ENCODE data around the gene GLRX3. TPM values are rescaled to one million over a fixed set of nuclear protein-coding genes. Genes with fewer than 3 reads are reported as not detected.

GLRX3 gene
- total RNA-seq, 1 experiment from 2014 or later: 142 TPM

DNA sequence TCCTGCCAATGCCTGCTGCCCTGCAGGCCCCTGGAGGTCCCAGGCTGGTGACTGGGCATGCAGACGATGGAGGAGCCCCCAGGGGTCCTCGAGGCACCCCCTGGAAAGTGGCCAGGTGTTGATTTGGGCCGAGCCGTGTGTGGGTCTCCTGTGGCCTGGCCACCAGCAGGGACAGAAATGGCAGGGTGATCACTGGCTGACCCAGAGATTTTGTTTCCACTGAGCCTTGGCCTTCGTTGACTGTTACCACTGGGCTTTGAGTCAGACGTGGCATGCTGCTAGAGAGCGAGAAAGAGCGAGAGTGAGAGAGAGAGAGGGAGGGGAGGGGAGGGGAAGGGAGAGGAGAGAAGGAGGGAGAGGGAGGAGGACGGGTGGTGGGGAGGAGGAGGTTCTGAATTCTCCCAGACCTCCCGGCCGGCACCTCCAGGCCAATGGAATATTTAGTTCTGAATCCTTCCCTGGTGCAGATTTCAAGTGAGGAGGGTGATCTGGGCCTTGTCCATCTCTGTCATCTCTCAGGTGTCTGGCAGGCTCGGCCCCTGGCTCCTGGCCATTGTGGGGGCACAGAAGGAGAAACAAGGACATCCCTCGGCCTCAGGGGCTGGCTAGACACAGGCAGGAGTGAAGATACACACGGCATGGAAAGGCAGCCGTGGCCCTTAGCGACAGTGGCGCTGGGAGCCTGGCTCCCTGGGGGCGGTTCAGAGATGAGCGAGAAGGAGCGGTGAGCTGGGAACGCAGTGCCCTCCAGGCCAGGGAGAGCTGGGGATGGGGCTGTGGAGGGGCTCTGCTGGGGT, 58.2 kb downstream of the GLRX3 start:
- ATAC-seq (no peak), DNase-seq (ENCODE audit: low spot score) (no peak)
- CTCF ChIA-PET: no interaction called here
- Mint-ChIP-seq H3K27ac (no peak overlapping the region), H3K36me3 (peaks cover 5% of the 10 kb centered on the region; the same call in 1 of the 2 replicates), H3K4me3 (no peak overlapping the region), H3K4me1 (no peaks in the 10 kb centered on the region), H3K9me3 (peaks cover 9% of the 10 kb centered on the region), H3K27me3 (ENCODE audit: low read depth) (peaks cover 14% of the 10 kb centered on the region)
- TF ChIP-seq CREB1 (CRISPR knock-in tag; IDR thresholded peaks at IDR 0.05): no peak
- no peak for TF ChIP-seq MXD4 (CRISPR knock-in tag; IDR thresholded peaks at IDR 0.05; ENCODE audit: borderline replicate concordance)
- no peak for TF ChIP-seq MYBL2 (CRISPR knock-in tag; IDR thresholded peaks at IDR 0.05)
- no peak for TF ChIP-seq TP53 (CRISPR knock-in tag; IDR thresholded peaks at IDR 0.05)
- no peak for TF ChIP-seq ZNF317 (CRISPR knock-in tag; IDR thresholded peaks at IDR 0.05; ENCODE audit: borderline replicate concordance, low read depth)
- TF ChIP-seq ESRRA (CRISPR knock-in tag; IDR thresholded peaks at IDR 0.05; ENCODE audit: borderline replicate concordance): no peak
- TF ChIP-seq, protein P1, sequence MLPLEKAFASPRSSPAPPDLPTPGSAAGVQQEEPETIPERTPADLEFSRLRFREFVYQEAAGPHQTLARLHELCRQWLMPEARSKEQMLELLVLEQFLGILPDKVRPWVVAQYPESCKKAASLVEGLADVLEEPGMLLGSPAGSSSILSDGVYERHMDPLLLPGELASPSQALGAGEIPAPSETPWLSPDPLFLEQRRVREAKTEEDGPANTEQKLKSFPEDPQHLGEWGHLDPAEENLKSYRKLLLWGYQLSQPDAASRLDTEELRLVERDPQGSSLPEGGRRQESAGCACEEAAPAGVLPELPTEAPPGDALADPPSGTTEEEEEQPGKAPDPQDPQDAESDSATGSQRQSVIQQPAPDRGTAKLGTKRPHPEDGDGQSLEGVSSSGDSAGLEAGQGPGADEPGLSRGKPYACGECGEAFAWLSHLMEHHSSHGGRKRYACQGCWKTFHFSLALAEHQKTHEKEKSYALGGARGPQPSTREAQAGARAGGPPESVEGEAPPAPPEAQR (CRISPR knock-in tag; IDR thresholded peaks at IDR 0.05): no peak
- POLR2A ChIA-PET: no interaction called here

DNA sequence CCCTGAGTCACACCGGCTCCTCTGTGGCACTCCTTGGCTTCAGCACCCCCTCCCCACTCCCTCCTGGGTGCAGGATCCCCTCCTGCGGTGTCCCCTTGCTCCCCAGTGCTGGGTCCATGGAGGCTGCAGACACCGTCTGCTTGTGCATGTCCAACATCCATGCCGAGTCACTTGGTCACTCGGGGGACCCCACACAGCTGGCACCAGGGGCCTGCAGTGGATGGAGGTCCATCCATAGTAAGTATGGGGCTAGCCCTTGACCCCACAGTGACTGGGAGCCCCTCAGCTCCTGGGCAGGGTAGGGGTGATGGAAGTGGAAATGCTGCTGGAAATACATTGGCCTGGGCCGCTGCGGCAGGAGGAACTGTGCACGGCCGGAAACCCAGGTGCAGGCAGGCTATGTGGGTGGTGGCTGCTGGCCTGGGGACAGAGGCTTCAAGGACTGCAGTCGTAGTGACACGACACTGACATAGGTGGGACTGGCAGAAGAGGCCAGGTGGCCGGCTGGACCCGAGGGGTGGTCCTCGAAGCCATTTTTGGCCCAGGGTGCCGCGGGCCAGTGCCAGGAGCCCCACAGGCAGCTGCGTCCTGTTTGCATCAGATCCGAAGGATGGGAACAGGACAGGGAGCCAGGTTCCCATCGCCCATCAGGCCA, 58.9 kb downstream of the GLRX3 start:
- DNase-seq (ENCODE audit: low spot score) (no peak), ATAC-seq (no peak)
- Mint-ChIP-seq H3K36me3 (peaks cover 5% of the 10 kb centered on the region; the same call in 1 of the 2 replicates), H3K27me3 (ENCODE audit: low read depth) (peaks cover 14% of the 10 kb centered on the region), H3K9me3 (peaks cover 12% of the 10 kb centered on the region), H3K4me1 (no peaks in the 10 kb centered on the region), H3K27ac (no peak overlapping the region), H3K4me3 (no peak overlapping the region)
- ChIA-PET CTCF (no interaction called here), POLR2A (no interaction called here)
- TF ChIP-seq, protein P2, sequence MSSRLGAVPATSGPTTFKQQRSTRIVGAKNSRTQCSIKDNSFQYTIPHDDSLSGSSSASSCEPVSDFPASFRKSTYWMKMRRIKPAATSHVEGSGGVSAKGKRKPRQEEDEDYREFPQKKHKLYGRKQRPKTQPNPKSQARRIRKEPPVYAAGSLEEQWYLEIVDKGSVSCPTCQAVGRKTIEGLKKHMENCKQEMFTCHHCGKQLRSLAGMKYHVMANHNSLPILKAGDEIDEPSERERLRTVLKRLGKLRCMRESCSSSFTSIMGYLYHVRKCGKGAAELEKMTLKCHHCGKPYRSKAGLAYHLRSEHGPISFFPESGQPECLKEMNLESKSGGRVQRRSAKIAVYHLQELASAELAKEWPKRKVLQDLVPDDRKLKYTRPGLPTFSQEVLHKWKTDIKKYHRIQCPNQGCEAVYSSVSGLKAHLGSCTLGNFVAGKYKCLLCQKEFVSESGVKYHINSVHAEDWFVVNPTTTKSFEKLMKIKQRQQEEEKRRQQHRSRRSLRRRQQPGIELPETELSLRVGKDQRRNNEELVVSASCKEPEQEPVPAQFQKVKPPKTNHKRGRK (CRISPR knock-in tag; IDR thresholded peaks at IDR 0.05; ENCODE audit: borderline replicate concordance): no peak
- no peak for TF ChIP-seq ZNF232 (CRISPR knock-in tag; IDR thresholded peaks at IDR 0.05)

DNA sequence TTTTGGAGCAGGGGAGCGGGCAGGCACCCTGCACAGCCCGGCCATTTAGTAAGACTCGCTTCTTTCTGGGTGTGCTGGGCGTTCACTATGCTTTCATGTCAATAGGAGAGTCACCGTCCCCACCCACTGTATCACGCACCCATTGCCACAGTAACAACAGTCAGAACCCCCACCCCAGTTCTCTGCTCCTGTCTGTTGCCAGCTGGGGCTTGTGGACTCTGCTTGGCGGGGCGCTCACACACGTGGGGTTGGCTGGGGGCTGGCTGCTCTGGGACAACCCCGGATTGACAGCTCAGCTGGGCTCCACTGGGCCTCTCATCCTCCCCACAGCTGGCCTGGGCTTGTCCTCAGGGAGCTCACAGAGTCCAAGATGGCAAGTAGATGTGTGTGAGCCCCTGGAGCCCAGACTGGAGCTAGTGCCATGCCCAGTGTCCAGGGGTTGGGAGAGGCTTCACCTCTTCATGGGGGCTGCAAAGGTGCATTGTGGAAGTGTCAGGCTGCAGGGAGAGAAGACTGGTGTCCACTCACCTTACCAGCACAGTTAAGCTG, 59.6 kb downstream of the GLRX3 start:
- H3K4me1 Mint-ChIP-seq: no peaks in the 10 kb centered on the region
- H3K36me3 Mint-ChIP-seq: peaks cover 5% of the 10 kb centered on the region; the same call in 1 of the 2 replicates
- ChIA-PET CTCF (no interaction called here), POLR2A (no interaction called here)
- H3K4me3 Mint-ChIP-seq: no peak overlapping the region
- DNase-seq (ENCODE audit: low spot score): no peak
- peaks cover 18% of the 10 kb centered on the region for H3K9me3 Mint-ChIP-seq
- no peak overlapping the region for H3K27ac Mint-ChIP-seq
- no peak for ATAC-seq
- peaks cover 14% of the 10 kb centered on the region for H3K27me3 Mint-ChIP-seq (ENCODE audit: low read depth)
- TF ChIP-seq, protein P3, sequence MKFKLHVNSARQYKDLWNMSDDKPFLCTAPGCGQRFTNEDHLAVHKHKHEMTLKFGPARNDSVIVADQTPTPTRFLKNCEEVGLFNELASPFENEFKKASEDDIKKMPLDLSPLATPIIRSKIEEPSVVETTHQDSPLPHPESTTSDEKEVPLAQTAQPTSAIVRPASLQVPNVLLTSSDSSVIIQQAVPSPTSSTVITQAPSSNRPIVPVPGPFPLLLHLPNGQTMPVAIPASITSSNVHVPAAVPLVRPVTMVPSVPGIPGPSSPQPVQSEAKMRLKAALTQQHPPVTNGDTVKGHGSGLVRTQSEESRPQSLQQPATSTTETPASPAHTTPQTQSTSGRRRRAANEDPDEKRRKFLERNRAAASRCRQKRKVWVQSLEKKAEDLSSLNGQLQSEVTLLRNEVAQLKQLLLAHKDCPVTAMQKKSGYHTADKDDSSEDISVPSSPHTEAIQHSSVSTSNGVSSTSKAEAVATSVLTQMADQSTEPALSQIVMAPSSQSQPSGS (CRISPR knock-in tag; IDR thresholded peaks at IDR 0.05; ENCODE audit: borderline replicate concordance, low read depth): no peak
- TF ChIP-seq ZNF396 (CRISPR knock-in tag; IDR thresholded peaks at IDR 0.05; ENCODE audit: borderline replicate concordance) (no peak), TEAD4 (CRISPR knock-in tag; IDR thresholded peaks at IDR 0.05) (no peak), ATF1 (CRISPR knock-in tag; IDR thresholded peaks at IDR 0.05) (no peak), NFATC4 (CRISPR knock-in tag; IDR thresholded peaks at IDR 0.05) (no peak)
- TF ChIP-seq, protein P4, sequence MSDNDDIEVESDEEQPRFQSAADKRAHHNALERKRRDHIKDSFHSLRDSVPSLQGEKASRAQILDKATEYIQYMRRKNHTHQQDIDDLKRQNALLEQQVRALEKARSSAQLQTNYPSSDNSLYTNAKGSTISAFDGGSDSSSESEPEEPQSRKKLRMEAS (CRISPR knock-in tag; IDR thresholded peaks at IDR 0.05): no peak
- TF ChIP-seq, protein P5, sequence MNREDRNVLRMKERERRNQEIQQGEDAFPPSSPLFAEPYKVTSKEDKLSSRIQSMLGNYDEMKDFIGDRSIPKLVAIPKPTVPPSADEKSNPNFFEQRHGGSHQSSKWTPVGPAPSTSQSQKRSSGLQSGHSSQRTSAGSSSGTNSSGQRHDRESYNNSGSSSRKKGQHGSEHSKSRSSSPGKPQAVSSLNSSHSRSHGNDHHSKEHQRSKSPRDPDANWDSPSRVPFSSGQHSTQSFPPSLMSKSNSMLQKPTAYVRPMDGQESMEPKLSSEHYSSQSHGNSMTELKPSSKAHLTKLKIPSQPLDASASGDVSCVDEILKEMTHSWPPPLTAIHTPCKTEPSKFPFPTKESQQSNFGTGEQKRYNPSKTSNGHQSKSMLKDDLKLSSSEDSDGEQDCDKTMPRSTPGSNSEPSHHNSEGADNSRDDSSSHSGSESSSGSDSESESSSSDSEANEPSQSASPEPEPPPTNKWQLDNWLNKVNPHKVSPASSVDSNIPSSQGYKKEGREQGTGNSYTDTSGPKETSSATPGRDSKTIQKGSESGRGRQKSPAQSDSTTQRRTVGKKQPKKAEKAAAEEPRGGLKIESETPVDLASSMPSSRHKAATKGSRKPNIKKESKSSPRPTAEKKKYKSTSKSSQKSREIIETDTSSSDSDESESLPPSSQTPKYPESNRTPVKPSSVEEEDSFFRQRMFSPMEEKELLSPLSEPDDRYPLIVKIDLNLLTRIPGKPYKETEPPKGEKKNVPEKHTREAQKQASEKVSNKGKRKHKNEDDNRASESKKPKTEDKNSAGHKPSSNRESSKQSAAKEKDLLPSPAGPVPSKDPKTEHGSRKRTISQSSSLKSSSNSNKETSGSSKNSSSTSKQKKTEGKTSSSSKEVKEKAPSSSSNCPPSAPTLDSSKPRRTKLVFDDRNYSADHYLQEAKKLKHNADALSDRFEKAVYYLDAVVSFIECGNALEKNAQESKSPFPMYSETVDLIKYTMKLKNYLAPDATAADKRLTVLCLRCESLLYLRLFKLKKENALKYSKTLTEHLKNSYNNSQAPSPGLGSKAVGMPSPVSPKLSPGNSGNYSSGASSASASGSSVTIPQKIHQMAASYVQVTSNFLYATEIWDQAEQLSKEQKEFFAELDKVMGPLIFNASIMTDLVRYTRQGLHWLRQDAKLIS (CRISPR knock-in tag; IDR thresholded peaks at IDR 0.05; ENCODE audit: borderline replicate concordance): no peak
- TF ChIP-seq, protein P6, sequence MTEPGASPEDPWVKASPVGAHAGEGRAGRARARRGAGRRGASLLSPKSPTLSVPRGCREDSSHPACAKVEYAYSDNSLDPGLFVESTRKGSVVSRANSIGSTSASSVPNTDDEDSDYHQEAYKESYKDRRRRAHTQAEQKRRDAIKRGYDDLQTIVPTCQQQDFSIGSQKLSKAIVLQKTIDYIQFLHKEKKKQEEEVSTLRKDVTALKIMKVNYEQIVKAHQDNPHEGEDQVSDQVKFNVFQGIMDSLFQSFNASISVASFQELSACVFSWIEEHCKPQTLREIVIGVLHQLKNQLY (CRISPR knock-in tag; IDR thresholded peaks at IDR 0.05): no peak
